Common myeloid progenitor, CD34-positive (primary cell): Measurements from ENCODE around the gene WDR20.

ENCODE experiments used
- CTCF ChIA-PET: fragments of 350-600 bp; sonication (Branson Sonifier 250); formaldehyde crosslinking; loops from one replicate; lab custom pipeline; 2021; ENCODE audit warnings: antibody characterized with exemption; lab: Charles Lee
- POLR2A ChIA-PET: fragments of 350-600 bp; sonication (Branson Sonifier 250); formaldehyde crosslinking; loops from one replicate; lab custom pipeline; 2021; ENCODE audit warnings: antibody characterized with exemption; lab: Charles Lee
- DNase-seq, 3 donors: peaks; one replicate each; pipeline versions ENCODE4 v3.0.0 to v3.0.0-alpha.2; 2013
- H3K27ac ChIP-seq, 2 experiments: 1 replicate in 1 of 2; 2 replicates in 1 of 2; pipeline ENCODE4 v1.7.0; 2013; ENCODE audit warnings: inconsistent platforms in 2 of 2, low read length in 2 of 2, mild to moderate bottlenecking in 2 of 2, low read depth in 1 of 2, moderate library complexity in 1 of 2; ENCODE audit not compliant: severe bottlenecking in 2 of 2, insufficient read depth in 1 of 2, poor library complexity in 1 of 2
- H3K27me3 ChIP-seq, 5 experiments: replicated peaks in 2 of 5; 1 replicate in 3 of 5; 2 replicates in 2 of 5; pipeline versions ENCODE4 v1.6.1 to v1.7.0; 2013; ENCODE audit warnings: low read length in 4 of 5, mild to moderate bottlenecking in 2 of 5, moderate library complexity in 2 of 5, inconsistent platforms in 1 of 5; ENCODE audit not compliant: insufficient read depth in 5 of 5, control insufficient read depth in 4 of 5
- H3K36me3 ChIP-seq, 4 experiments: 1 replicate in 2 of 4; 2 replicates in 2 of 4; pipeline versions ENCODE4 v1.6.1 to v1.7.0; 2013; ENCODE audit warnings: low read length in 3 of 4, control low read depth in 1 of 4, mild to moderate bottlenecking in 1 of 4; ENCODE audit not compliant: control insufficient read depth in 4 of 4, insufficient read depth in 4 of 4
- H3K4me1 ChIP-seq, 4 experiments: 1 replicate in 3 of 4; 2 replicates in 1 of 4; pipeline versions ENCODE4 v1.6.1 to v1.7.1; 2013; ENCODE audit warnings: low read length in 3 of 4, mild to moderate bottlenecking in 3 of 4, control low read depth in 1 of 4, inconsistent platforms in 1 of 4, moderate library complexity in 1 of 4; ENCODE audit not compliant: control insufficient read depth in 4 of 4, insufficient read depth in 4 of 4; ENCODE audit errors: control extremely low read depth in 1 of 4
- H3K4me3 ChIP-seq, 7 experiments: 1 replicate in 4 of 7; 2 replicates in 3 of 7; pipeline versions ENCODE4 v1.5.1 to v1.7.0; 2013; ENCODE audit warnings: mild to moderate bottlenecking in 7 of 7, low read length in 6 of 7, moderate library complexity in 6 of 7, inconsistent platforms in 2 of 7, low read depth in 2 of 7, control low read depth in 1 of 7; ENCODE audit not compliant: insufficient read depth in 4 of 7, control insufficient read depth in 1 of 7; ENCODE audit errors: extremely low read depth in 1 of 7
- H3K9me3 ChIP-seq, 5 experiments: 1 replicate in 4 of 5; 2 replicates in 1 of 5; pipeline versions ENCODE4 v1.6.1 to v1.7.1; 2013; ENCODE audit warnings: low read length in 4 of 5, mild to moderate bottlenecking in 2 of 5, inconsistent platforms in 1 of 5, low read depth in 1 of 5, moderate library complexity in 1 of 5; ENCODE audit not compliant: control insufficient read depth in 4 of 5, insufficient read depth in 2 of 5; ENCODE audit errors: control extremely low read depth in 1 of 5
- WGBS: methylation state at CpG from one replicate; pipeline ENCODE4 v1.1.5; 2013; ENCODE audit not compliant: insufficient coverage; 5-methylcytosine and 5-hydroxymethylcytosine counted together

WDR20 gene

GRCh38 chr14:102231476-102232347 lies 92.0 kb downstream of the WDR20 start:
- H3K27me3 ChIP-seq = no peaks in the 10 kb centered on the region
- no peak for DNase-seq
- no peaks in the 10 kb centered on the region for H3K9me3 ChIP-seq
- H3K36me3 ChIP-seq = no peaks in the 10 kb centered on the region
- ChIA-PET CTCF (interaction anchor here (0.7 kb wide), 1 partner anchor 89 kb away, joined by 3 read pairs; no protein-coding TSS in a partner anchor), POLR2A (no interaction called here)
- H3K4me3 ChIP-seq = no peak overlapping the region
- WGBS = 96% methylated on average over 18 of the region's 22 CpGs
- H3K4me1 ChIP-seq = peaks cover 0 to 7% (median 2%) of the 10 kb centered on the region in 4 experiments
- H3K27ac ChIP-seq = no peak overlapping the region

- POLR2A ChIA-PET = no interaction called here
- CTCF ChIA-PET = no interaction called here
- H3K27ac ChIP-seq = no peak overlapping the region
- no peak overlapping the region for H3K4me3 ChIP-seq
- H3K36me3 ChIP-seq = no peaks in the 10 kb centered on the region
- 94% methylated on average over 7 of the region's 9 CpGs for WGBS
- peaks cover 0 to 7% (median 2%) of the 10 kb centered on the region in 4 experiments for H3K4me1 ChIP-seq
- no peaks in the 10 kb centered on the region for H3K9me3 ChIP-seq
- DNase-seq = no peak
- H3K27me3 ChIP-seq = no peaks in the 10 kb centered on the region
Observed at GRCh38 chr14:102232348-102232625, 92.6 kb downstream of the WDR20 start.

GRCh38 chr14:102233081-102233480 lies 93.4 kb downstream of the WDR20 start:
- H3K27me3 ChIP-seq = no peaks in the 10 kb centered on the region
- no peaks in the 10 kb centered on the region for H3K36me3 ChIP-seq
- POLR2A ChIA-PET = no interaction called here
- DNase-seq = no peak
- 97% methylated on average over 6 of the region's 6 CpGs for WGBS
- H3K4me3 ChIP-seq = no peak overlapping the region
- CTCF ChIA-PET = interaction anchor here (0.6 kb wide), 1 partner anchor 24 kb away, joined by 3 read pairs; no protein-coding TSS in a partner anchor
- H3K9me3 ChIP-seq = no peaks in the 10 kb centered on the region
- H3K27ac ChIP-seq = no peak overlapping the region
- peaks cover 0 to 7% (median 2%) of the 10 kb centered on the region in 4 experiments for H3K4me1 ChIP-seq

GRCh38 chr14:102234331-102235264 lies 94.9 kb downstream of the WDR20 start:
- no peaks in the 10 kb centered on the region for H3K9me3 ChIP-seq
- H3K4me1 ChIP-seq = peaks cover 0 to 7% (median 2%) of the 10 kb centered on the region in 4 experiments
- POLR2A ChIA-PET = no interaction called here
- no peaks in the 10 kb centered on the region for H3K36me3 ChIP-seq
- WGBS = 68% methylated on average over 30 of the region's 34 CpGs
- H3K4me3 ChIP-seq = peak overlapping the region in 6 of 7 experiments; percentile 23 to 70 (median 46)
- peak in 2 of 3 donors; percentile 23 to 36 for DNase-seq
- H3K27me3 ChIP-seq = no peaks in the 10 kb centered on the region
- no peak overlapping the region for H3K27ac ChIP-seq
- CTCF ChIA-PET = no interaction called here

- Histone ChIP-seq H3K27ac (no peak overlapping the region), H3K27me3 (no peaks in the 10 kb centered on the region), H3K4me1 (peaks cover 0 to 7% (median 2%) of the 10 kb centered on the region in 4 experiments), H3K9me3 (no peaks in the 10 kb centered on the region), H3K36me3 (no peaks in the 10 kb centered on the region), H3K4me3 (peak overlapping the region in 6 of 7 experiments; percentile 23 to 70 (median 46))
- ChIA-PET POLR2A (no interaction called here), CTCF (interaction anchor here (0.9 to 4.2 kb wide), 3 partner anchors 13 to 84 kb away, joined by 4 to 34 read pairs (median 4); partner anchors contain the start of gene ZNF839)
- WGBS = 40% methylated on average over 16 of the region's 19 CpGs
- DNase-seq = peak; percentile 75 to 89 (median 88)
Observed at GRCh38 chr14:102235275-102235897, 95.7 kb downstream of the WDR20 start.

- CTCF ChIA-PET = interaction anchor here (0.9 to 4.2 kb wide), 4 partner anchors 14 to 83 kb away, joined by 4 to 34 read pairs (median 7); partner anchors contain the start of gene ZNF839
- WGBS = 98% methylated on average over 12 of the region's 12 CpGs
Observed at GRCh38 chr14:102236026-102236425, 96.3 kb downstream of the WDR20 start.

More at GRCh38 chr14:102236026-102236425, 96.3 kb downstream of the WDR20 start:
- Histone ChIP-seq H3K27me3 (no peaks in the 10 kb centered on the region), H3K27ac (no peak overlapping the region), H3K4me3 (no peak overlapping the region), H3K4me1 (peaks cover 0 to 7% (median 2%) of the 10 kb centered on the region in 4 experiments), H3K9me3 (no peaks in the 10 kb centered on the region), H3K36me3 (no peaks in the 10 kb centered on the region)
- no peak for DNase-seq
- POLR2A ChIA-PET = no interaction called here
